ENCODE data around the gene METTL14.

GRCh38 chr4:118753096-118753495, 67.9 kb downstream of the METTL14 start:
- no peak for TF ChIP-seq CTCF (IDR thresholded peaks at IDR 0.05; ENCODE audit: low read depth, low read length)
- TF ChIP-seq EZH2phosphoT487 (IDR thresholded peaks at IDR 0.05; ENCODE audit: low read depth) = no peak
